Central memory CD8-positive, alpha-beta T cell (primary cell): ENCODE data around the gene ZFP69.

Experiments used
- ATAC-seq: fragments of 150-1000 bp; cut with Tn5 transposase; replicated peaks from 2 replicates; pipeline ENCODE4 v1.10.0; 2022; ENCODE audit warnings: mild to moderate bottlenecking, moderate FRiP score, moderate number of reproducible peaks; ENCODE audit not compliant: poor library complexity, severe bottlenecking; ENCODE audit errors: extremely low read depth
- DNase-seq, 2 donors: peaks; one replicate each; pipeline ENCODE4 v3.0.0; 2021; ENCODE audit warnings: low spot score in 2 of 2
- H3K27ac Mint-ChIP-seq: one replicate; pipeline ENCODE4 v1.8.0; 2022; ENCODE audit warnings: low read depth, mild to moderate bottlenecking, moderate library complexity, mixed read lengths
- H3K27me3 Mint-ChIP-seq: one replicate; pipeline ENCODE4 v1.8.0; 2022; ENCODE audit warnings: mixed read lengths
- H3K36me3 Mint-ChIP-seq: one replicate; pipeline ENCODE4 v1.8.0; 2022; ENCODE audit warnings: mild to moderate bottlenecking, moderate library complexity, mixed read lengths; ENCODE audit not compliant: insufficient read depth
- H3K4me1 Mint-ChIP-seq: one replicate; pipeline ENCODE4 v1.8.0; 2022; ENCODE audit warnings: mixed read lengths
- H3K4me3 Mint-ChIP-seq: one replicate; pipeline ENCODE4 v1.8.0; 2022; ENCODE audit warnings: mild to moderate bottlenecking, moderate library complexity, mixed read lengths
- H3K9me3 Mint-ChIP-seq: one replicate; pipeline ENCODE4 v1.8.0; 2022; ENCODE audit warnings: mixed read lengths

ZFP69 gene

GRCh38 chr1:40476924-40477677 lies at the start of gene ZFP69:
Gene ZFP69, plus strand, starts transcription at chr1:40477290. Its CDS starts 2,072 bp downstream, at chr1:40479362.
- Mint-ChIP-seq H3K36me3 (peaks cover 6% of the 10 kb centered on the region), H3K9me3 (peaks cover 22% of the 10 kb centered on the region), H3K4me3 (peak within 1 kb of the TSS; percentile 85), H3K27me3 (no peaks in the 10 kb centered on the region), H3K27ac (peak within 1 kb of the TSS; percentile 68), H3K4me1 (peaks cover 28% of the 10 kb centered on the region)
- ATAC-seq = peak; percentile 97
- DNase-seq = peak; percentile 37 to 53

- no peak overlapping the region for H3K4me3 Mint-ChIP-seq
- H3K36me3 Mint-ChIP-seq = peaks cover 1% of the 10 kb centered on the region
- no peaks in the 10 kb centered on the region for H3K27me3 Mint-ChIP-seq
- H3K9me3 Mint-ChIP-seq = no peaks in the 10 kb centered on the region
- no peak for DNase-seq
- no peaks in the 10 kb centered on the region for H3K4me1 Mint-ChIP-seq
- no peak for ATAC-seq
- H3K27ac Mint-ChIP-seq = no peak overlapping the region
Measured at GRCh38 chr1:40431385-40431784, 45.7 kb upstream of the ZFP69 start.

DNA sequence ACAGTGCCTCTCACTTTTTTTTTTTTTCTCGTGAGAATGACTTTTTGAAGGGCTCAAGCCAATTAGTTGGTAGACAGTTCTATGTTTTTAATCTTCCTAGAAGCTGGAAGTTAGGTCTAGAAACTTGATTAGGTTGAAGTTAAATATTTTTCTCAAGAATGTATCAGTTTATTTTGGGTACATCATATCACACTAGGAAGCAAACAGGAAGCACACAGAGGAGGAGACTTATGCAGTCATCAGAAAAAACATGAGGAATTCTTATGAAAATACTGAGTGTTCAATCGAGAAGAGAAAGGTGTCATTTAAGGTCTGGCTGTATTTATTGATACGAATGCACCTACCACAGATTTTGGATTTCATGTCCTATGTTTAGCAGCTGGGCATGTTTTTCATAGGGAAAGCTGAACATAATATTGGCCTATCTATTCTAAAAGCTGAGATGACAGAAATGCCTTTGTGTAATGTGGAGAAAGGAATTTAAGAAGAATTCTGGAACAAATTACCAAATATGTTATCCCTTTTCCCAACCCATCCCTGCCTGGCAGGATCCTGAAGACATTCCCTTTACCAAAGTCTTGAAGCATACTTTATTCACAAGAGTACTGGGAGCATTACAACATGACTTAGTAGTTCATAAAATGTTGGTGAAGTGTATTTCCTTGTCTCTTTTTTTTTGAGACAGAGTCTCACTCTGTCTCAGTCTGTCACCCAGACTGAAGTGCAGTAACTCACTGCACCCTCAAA lies 44.3 kb upstream of the ZFP69 start:
- Mint-ChIP-seq H3K36me3 (peaks cover 1% of the 10 kb centered on the region), H3K9me3 (no peaks in the 10 kb centered on the region), H3K4me3 (no peak overlapping the region), H3K27ac (no peak overlapping the region), H3K4me1 (no peaks in the 10 kb centered on the region), H3K27me3 (no peaks in the 10 kb centered on the region)
- no peak for ATAC-seq
- no peak for DNase-seq

DNA sequence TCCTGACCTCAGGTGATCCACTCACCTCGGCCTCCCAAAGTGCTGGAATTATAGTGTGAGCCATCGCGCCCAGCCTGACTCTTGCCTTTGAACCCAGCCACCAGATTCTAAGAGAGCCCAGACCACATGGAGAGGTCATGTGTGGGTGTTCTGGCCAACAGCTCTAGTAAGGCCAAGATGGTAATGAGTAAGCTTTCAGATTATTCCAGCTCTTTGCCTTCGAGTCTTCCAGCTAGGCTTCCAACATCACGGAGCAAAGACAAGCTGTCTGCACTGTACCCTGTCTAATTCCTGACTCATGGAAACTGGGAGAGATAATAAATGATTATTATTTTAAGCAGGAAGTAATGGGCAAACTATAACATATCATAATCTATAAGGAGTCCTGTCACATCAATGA lies 41.6 kb upstream of the ZFP69 start:
- no peak for ATAC-seq
- H3K27me3 Mint-ChIP-seq = no peaks in the 10 kb centered on the region
- DNase-seq = no peak
- no peak overlapping the region for H3K27ac Mint-ChIP-seq
- H3K4me1 Mint-ChIP-seq = peaks cover 6% of the 10 kb centered on the region
- H3K36me3 Mint-ChIP-seq = no peaks in the 10 kb centered on the region
- no peak overlapping the region for H3K4me3 Mint-ChIP-seq
- no peaks in the 10 kb centered on the region for H3K9me3 Mint-ChIP-seq

DNA sequence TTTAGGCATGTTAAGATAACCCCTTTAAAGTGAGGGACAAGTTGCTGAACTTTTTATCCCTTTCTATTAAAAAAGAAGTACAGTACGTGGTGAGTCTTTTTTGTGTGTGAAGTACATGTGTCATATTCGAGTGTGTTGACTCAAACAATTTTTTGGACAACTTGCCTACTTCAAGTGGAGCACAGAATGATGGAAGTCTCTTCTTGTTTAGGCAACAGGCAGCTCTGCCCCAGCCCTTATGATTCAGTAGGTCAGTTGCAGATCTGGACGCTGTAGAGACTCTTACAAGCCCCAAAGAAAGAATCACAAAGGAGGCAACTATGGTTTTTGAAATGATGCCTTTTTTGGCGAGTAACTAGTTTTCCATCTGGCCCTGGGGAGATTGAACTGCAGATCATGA lies 41.2 kb upstream of the ZFP69 start:
- Mint-ChIP-seq H3K9me3 (no peaks in the 10 kb centered on the region), H3K27me3 (no peaks in the 10 kb centered on the region), H3K4me3 (no peak overlapping the region), H3K4me1 (peaks cover 6% of the 10 kb centered on the region), H3K27ac (no peak overlapping the region), H3K36me3 (no peaks in the 10 kb centered on the region)
- ATAC-seq = no peak
- DNase-seq = no peak

DNA sequence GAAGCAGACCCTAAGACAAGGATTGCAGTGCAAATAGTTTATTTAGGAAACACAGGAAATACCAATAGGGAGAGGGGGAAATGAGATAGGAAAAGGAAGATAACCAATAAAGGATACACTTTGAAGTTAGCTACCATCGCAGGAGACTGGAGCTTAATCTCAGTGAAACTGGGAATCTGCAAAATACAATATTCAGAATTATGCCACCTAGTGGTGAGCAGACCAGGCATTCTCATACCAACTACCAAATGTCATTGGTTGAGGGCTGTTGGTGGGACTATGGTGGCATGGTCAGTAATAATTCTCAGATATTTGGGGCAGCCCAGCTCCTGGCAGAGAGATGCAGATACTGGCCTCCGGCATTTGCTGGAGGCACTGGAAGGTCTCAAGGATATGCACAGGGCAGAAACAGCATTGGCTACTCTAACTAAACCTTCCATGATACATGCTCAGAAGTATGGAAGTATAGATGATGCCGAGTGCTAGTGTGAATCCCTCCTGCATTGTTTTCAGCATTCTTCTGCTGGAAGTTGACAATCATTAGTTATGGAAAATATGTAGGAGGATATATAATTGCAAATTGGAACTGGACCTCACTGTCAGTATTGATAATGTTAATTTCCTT lies 38.6 kb upstream of the ZFP69 start:
- Mint-ChIP-seq H3K4me1 (peaks cover 6% of the 10 kb centered on the region), H3K9me3 (no peaks in the 10 kb centered on the region), H3K36me3 (no peaks in the 10 kb centered on the region), H3K4me3 (no peak overlapping the region), H3K27ac (no peak overlapping the region), H3K27me3 (no peaks in the 10 kb centered on the region)
- ATAC-seq (no peak), DNase-seq (no peak)

DNA sequence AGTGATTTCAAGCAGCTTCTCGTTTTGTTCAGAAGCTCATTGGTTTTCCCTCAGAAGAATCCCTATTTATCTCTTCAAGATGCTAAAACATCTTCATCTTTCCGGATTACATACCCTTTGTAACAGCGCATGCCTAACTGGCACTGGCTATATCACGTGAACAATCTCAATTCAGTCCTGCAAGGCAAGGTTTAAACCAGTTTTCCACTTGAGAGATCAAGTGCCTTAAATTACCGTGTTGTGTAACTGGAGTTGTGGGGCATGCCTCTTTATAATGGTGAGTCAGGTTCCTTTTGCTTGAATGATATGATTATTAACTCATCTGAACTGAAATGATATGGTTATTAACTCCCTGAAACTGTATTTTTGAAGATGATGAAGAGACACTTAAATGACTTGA lies 37.8 kb upstream of the ZFP69 start:
- no peak overlapping the region for H3K27ac Mint-ChIP-seq
- no peak overlapping the region for H3K4me3 Mint-ChIP-seq
- H3K9me3 Mint-ChIP-seq = no peaks in the 10 kb centered on the region
- H3K4me1 Mint-ChIP-seq = peaks cover 6% of the 10 kb centered on the region
- ATAC-seq (no peak), DNase-seq (no peak)
- no peaks in the 10 kb centered on the region for H3K36me3 Mint-ChIP-seq
- no peaks in the 10 kb centered on the region for H3K27me3 Mint-ChIP-seq

GRCh38 chr1:40449684-40450494 lies 27.2 kb upstream of the ZFP69 start, which contains the start of gene ZFP69B:
Gene ZFP69B, plus strand, starts transcription at chr1:40450476. Its CDS starts 486 bp downstream, at chr1:40450962.
- Mint-ChIP-seq H3K27ac (peak within 1 kb of the TSS; percentile 88), H3K36me3 (peaks cover 7% of the 10 kb centered on the region), H3K4me1 (peaks cover 23% of the 10 kb centered on the region), H3K9me3 (peaks cover 19% of the 10 kb centered on the region), H3K27me3 (no peaks in the 10 kb centered on the region), H3K4me3 (peak within 1 kb of the TSS; percentile 87)
- peak; percentile 67 for ATAC-seq
- DNase-seq = peak; percentile 73

GRCh38 chr1:40450495-40451237 lies 26.4 kb upstream of the ZFP69 start:
- Mint-ChIP-seq H3K4me1 (peaks cover 23% of the 10 kb centered on the region), H3K4me3 (peak overlapping the region; percentile 87), H3K27me3 (no peaks in the 10 kb centered on the region), H3K27ac (peak overlapping the region; percentile 88), H3K9me3 (peaks cover 18% of the 10 kb centered on the region), H3K36me3 (peaks cover 7% of the 10 kb centered on the region)
- ATAC-seq (peak; percentile 75), DNase-seq (peak; percentile 33 to 55)

DNA sequence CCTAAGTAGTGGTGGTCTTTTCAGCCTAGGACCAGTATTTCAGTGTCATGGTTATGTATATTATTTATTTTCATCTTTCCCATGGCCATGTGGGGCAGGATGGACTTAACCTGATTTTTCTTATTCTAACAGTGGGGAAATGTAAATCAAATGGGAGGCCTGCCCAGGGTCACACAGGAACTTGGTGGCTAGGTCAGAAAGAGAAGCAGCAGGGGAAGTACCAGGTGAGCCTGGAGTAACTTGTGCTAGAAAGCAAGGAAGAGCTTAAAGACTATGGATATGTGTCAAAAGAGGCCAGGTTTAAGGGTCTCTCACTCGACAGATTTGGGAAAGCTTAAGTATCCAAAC lies 25.9 kb upstream of the ZFP69 start:
- no peaks in the 10 kb centered on the region for H3K27me3 Mint-ChIP-seq
- peak overlapping the region; percentile 87 for H3K4me3 Mint-ChIP-seq
- H3K9me3 Mint-ChIP-seq = peaks cover 17% of the 10 kb centered on the region
- DNase-seq (no peak), ATAC-seq (no peak)
- peaks cover 23% of the 10 kb centered on the region for H3K4me1 Mint-ChIP-seq
- H3K36me3 Mint-ChIP-seq = peaks cover 7% of the 10 kb centered on the region
- peak overlapping the region; percentile 88 for H3K27ac Mint-ChIP-seq

DNA sequence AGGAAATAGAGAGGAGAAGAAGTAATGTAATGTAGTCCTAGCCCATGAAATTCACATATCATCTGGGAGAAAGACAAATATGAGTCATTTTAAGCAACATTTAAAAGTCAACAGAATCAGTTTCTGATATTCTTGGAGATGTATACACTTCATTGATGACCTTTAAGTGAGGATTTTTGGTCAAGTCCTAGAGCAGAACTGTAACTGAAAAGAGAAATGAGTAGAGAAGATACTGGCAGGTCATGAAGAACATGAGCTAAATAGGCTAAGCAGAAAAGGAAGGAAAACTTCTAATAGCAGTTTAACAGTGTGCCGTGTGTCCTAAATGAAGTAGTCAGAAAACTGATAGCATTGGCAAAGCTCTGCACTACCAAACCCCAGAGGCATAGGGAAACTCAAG lies 22.2 kb upstream of the ZFP69 start:
- ATAC-seq = no peak
- H3K9me3 Mint-ChIP-seq = peaks cover 48% of the 10 kb centered on the region
- no peak overlapping the region for H3K27ac Mint-ChIP-seq

More for the DNA sequence above, 22.2 kb upstream of the ZFP69 start:
- H3K4me3 Mint-ChIP-seq = no peak overlapping the region
- peaks cover 16% of the 10 kb centered on the region for H3K4me1 Mint-ChIP-seq
- H3K27me3 Mint-ChIP-seq = no peaks in the 10 kb centered on the region
- no peak for DNase-seq
- peaks cover 16% of the 10 kb centered on the region for H3K36me3 Mint-ChIP-seq
